Keratinocyte (primary cell): ENCODE data around the gene TFB1M. TPM values are rescaled to one million over a fixed set of nuclear protein-coding genes. Genes with fewer than 3 reads are reported as not detected.

Experiments used
- DNase-seq: peaks from one replicate; pipeline ENCODE4 v3.0.0-alpha.2; 2011; ENCODE audit warnings: low read depth, missing footprints, low spot score
- FAIRE-seq: peaks from 2 replicates; lab custom pipeline; 2011; peaks lifted over from hg19 to GRCh38; lab: Jason Lieb, UNC
- H2AFZ ChIP-seq: 2 replicates; pipeline ENCODE4 v1.6.0; 2012; ENCODE audit warnings: low read length, control low read depth, inconsistent platforms; ENCODE audit not compliant: control insufficient read depth
- H3K27ac ChIP-seq: 2 replicates; pipeline ENCODE4 v1.5.1; 2011; ENCODE audit warnings: low read length; ENCODE audit not compliant: control insufficient read depth, insufficient read depth
- H3K27me3 ChIP-seq: 3 replicates; pipeline ENCODE4 v1.6.0; 2011; ENCODE audit warnings: low read length; ENCODE audit not compliant: control insufficient read depth, insufficient read depth; ENCODE audit errors: extremely low read depth
- H3K36me3 ChIP-seq, 2 experiments: 2 replicates in 1 of 2; 3 replicates in 1 of 2; pipeline ENCODE4 v1.5.1; 2011; ENCODE audit warnings: low read length in 2 of 2, mild to moderate bottlenecking in 1 of 2; ENCODE audit not compliant: control insufficient read depth in 2 of 2, insufficient read depth in 2 of 2; ENCODE audit errors: extremely low read depth in 1 of 2
- H3K4me1 ChIP-seq: 3 replicates; pipeline ENCODE4 v1.5.1; 2011; ENCODE audit warnings: low read length; ENCODE audit not compliant: control insufficient read depth, insufficient read depth; ENCODE audit errors: extremely low read depth
- H3K4me2 ChIP-seq: 3 replicates; pipeline ENCODE4 v1.6.0; 2011; ENCODE audit warnings: low read depth, low read length; ENCODE audit not compliant: control insufficient read depth, insufficient read depth; ENCODE audit errors: extremely low read depth
- H3K4me3 ChIP-seq, 3 experiments: fragments of 200-600 bp in 1 of 3; sonication (generic) in 1 of 3; 2 replicates in 2 of 3; 3 replicates in 1 of 3; pipeline ENCODE4 v1.5.1; 2011 to 2016; ENCODE audit warnings: low read length in 3 of 3, mild to moderate bottlenecking in 3 of 3, control low read depth in 2 of 3, inconsistent platforms in 1 of 3, low read depth in 1 of 3, mixed read lengths in 1 of 3, mixed run types in 1 of 3, moderate library complexity in 1 of 3; ENCODE audit not compliant: control insufficient read depth in 2 of 3, insufficient read depth in 2 of 3; ENCODE audit errors: extremely low read depth in 1 of 3
- H3K79me2 ChIP-seq: 2 replicates; pipeline ENCODE4 v1.6.0; 2012; ENCODE audit warnings: low read length; ENCODE audit not compliant: control insufficient read depth, insufficient read depth
- H3K9ac ChIP-seq: 3 replicates; pipeline ENCODE4 v1.6.0; 2011; ENCODE audit warnings: low read length; ENCODE audit not compliant: control insufficient read depth, insufficient read depth; ENCODE audit errors: extremely low read depth
- H3K9me1 ChIP-seq: 3 replicates; pipeline ENCODE4 v1.6.0; 2011; ENCODE audit warnings: low read length; ENCODE audit not compliant: control insufficient read depth, insufficient read depth; ENCODE audit errors: extremely low read depth
- H3K9me3 ChIP-seq: 2 replicates; pipeline ENCODE4 v1.5.1; 2012; ENCODE audit warnings: low read depth, low read length; ENCODE audit not compliant: control insufficient read depth
- H4K20me1 ChIP-seq: 3 replicates; pipeline ENCODE4 v1.6.0; 2011; ENCODE audit warnings: low read length; ENCODE audit not compliant: control insufficient read depth, insufficient read depth; ENCODE audit errors: extremely low read depth
- EZH2 ChIP-seq: IDR thresholded peaks from one replicate; pipeline ENCODE4 v1.6.1; 2012; ENCODE audit warnings: inconsistent platforms, mild to moderate bottlenecking, low read length, moderate library complexity
- dilution Hi-C: fragments of 300-500 bp; cut with MboI; formaldehyde crosslinking; loops from one replicate; pipeline ENCODE4 v1.7.0; 2020; ENCODE audit warnings: low sequenced_read_pairs; ENCODE audit not compliant: extremely low pct_ligation_motif_present
- polyA plus RNA-seq, 5 experiments: library from polyadenylated mRNA; depleted of rRNA in 3 of 5; stranded (reverse) in 3 of 5; stranded (forward) in 1 of 5; unstranded in 1 of 5; fragments of >200 nt; gene quantifications; 1 replicate in 1 of 5; 2 replicates in 3 of 5; 3 replicates in 1 of 5; pipeline versions ENCODE4 v1.2.1 to v1.2.3, GENCODE V29; 2011 to 2012; ENCODE audit warnings: missing spikeins in 2 of 5, low read depth in 1 of 5, low replicate concordance in 1 of 5
- TF ChIP-seq, protein P1 (sequence below), 3 experiments: IDR thresholded peaks in 1 of 3; conservative IDR thresholded peaks in 1 of 3; optimal IDR thresholded peaks in 1 of 3; 2 replicates in 2 of 3; 3 replicates in 1 of 3; pipeline versions ENCODE3 to v1.5.1; 2011; ENCODE audit warnings: low read length in 3 of 3, mild to moderate bottlenecking in 3 of 3, moderate library complexity in 2 of 3, control low read depth in 1 of 3, inconsistent platforms in 1 of 3; ENCODE audit not compliant: insufficient read depth in 2 of 3; ENCODE audit errors: extremely low read depth in 1 of 3

The TFB1M gene
- polyA plus RNA-seq, 1 donor (not counting 4 experiments of a cell fraction or from before 2014, with no cell fraction given): 38.6 TPM

DNA sequence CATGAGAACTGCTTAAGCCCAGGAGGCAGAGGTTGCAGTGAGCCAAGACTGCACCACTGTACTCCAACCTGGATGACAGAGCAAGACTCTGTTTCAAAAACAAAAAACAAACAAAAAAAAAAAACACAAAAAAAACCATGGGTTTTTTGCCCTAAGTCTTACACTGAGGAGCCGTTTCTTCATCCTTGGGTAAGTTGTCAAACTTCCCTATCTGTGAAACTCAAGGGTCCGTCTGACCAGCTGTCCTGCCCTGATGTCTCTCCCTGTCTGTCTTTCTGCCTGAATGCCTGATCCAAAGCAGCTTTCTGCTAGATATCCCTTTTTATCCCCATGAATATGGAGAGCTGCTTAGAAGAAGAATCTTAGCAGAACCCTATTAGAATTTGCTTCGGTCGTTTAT is 91.8 kb downstream of the TFB1M start:
- no peak overlapping the region for H3K4me2 ChIP-seq
- peaks cover 28% of the 10 kb centered on the region for H3K4me1 ChIP-seq
- no peak overlapping the region for H3K27ac ChIP-seq
- no peaks in the 10 kb centered on the region for H3K79me2 ChIP-seq
- no peak overlapping the region for H2AFZ ChIP-seq
- H3K9me1 ChIP-seq: no peaks in the 10 kb centered on the region
- no peaks in the 10 kb centered on the region for H4K20me1 ChIP-seq
- H3K27me3 ChIP-seq: no peaks in the 10 kb centered on the region
- dilution Hi-C loops: no loop called here
- H3K36me3 ChIP-seq: no peaks in the 10 kb centered on the region
- DNase-seq (no peak), FAIRE-seq (no peak)
- H3K9ac ChIP-seq: no peak overlapping the region
- H3K4me3 ChIP-seq: no peak overlapping the region
- TF ChIP-seq, protein P1, sequence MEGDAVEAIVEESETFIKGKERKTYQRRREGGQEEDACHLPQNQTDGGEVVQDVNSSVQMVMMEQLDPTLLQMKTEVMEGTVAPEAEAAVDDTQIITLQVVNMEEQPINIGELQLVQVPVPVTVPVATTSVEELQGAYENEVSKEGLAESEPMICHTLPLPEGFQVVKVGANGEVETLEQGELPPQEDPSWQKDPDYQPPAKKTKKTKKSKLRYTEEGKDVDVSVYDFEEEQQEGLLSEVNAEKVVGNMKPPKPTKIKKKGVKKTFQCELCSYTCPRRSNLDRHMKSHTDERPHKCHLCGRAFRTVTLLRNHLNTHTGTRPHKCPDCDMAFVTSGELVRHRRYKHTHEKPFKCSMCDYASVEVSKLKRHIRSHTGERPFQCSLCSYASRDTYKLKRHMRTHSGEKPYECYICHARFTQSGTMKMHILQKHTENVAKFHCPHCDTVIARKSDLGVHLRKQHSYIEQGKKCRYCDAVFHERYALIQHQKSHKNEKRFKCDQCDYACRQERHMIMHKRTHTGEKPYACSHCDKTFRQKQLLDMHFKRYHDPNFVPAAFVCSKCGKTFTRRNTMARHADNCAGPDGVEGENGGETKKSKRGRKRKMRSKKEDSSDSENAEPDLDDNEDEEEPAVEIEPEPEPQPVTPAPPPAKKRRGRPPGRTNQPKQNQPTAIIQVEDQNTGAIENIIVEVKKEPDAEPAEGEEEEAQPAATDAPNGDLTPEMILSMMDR (optimal IDR thresholded peaks at IDR 0.05 in 1 of 3, IDR thresholded peaks at IDR 0.05 in 1 of 3, conservative IDR thresholded peaks at IDR 0.05 in 1 of 3; ENCODE audit: extremely low read depth in 1 of 3, insufficient read depth in 2 of 3, low read length in 3 of 3): no peak
- TF ChIP-seq EZH2: no peak
- no peaks in the 10 kb centered on the region for H3K9me3 ChIP-seq

DNA sequence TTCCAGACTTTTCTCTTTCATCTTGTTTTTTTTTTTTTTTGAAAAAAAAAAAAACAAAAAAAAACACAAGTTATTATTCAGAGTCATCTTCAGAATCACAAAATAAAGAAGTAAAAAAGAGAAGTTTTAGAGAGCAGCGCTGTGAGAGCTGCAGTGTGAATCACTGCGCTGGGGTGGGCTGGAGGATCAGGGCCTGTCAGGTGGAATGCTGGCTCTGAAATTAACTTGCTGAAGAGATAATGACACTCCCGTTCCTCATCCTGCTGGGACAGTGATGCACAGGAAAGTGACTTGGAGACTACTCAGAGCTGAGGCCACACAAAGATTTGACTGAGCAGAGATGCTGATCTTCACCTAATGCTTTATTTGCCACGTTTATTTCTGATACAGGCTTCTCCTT is 93.2 kb downstream of the TFB1M start:
- no peak overlapping the region for H3K27ac ChIP-seq
- H3K27me3 ChIP-seq: no peaks in the 10 kb centered on the region
- no peak for DNase-seq
- H3K9ac ChIP-seq: no peak overlapping the region
- no peaks in the 10 kb centered on the region for H3K9me3 ChIP-seq
- no peak overlapping the region for H3K4me3 ChIP-seq
- no peak overlapping the region for H3K4me2 ChIP-seq
- dilution Hi-C loops: no loop called here
- no peak for FAIRE-seq
- H3K9me1 ChIP-seq: no peaks in the 10 kb centered on the region
- peaks cover 28% of the 10 kb centered on the region for H3K4me1 ChIP-seq
- no peaks in the 10 kb centered on the region for H4K20me1 ChIP-seq
- H3K36me3 ChIP-seq: no peaks in the 10 kb centered on the region
- TF ChIP-seq EZH2: no peak
- TF ChIP-seq, protein P1 (optimal IDR thresholded peaks at IDR 0.05 in 1 of 3, IDR thresholded peaks at IDR 0.05 in 1 of 3, conservative IDR thresholded peaks at IDR 0.05 in 1 of 3; ENCODE audit: extremely low read depth in 1 of 3, insufficient read depth in 2 of 3, low read length in 3 of 3): no peak
- H3K79me2 ChIP-seq: no peaks in the 10 kb centered on the region
- no peak overlapping the region for H2AFZ ChIP-seq
